Type B pancreatic cell (in vitro differentiated cells): ENCODE measurements around the gene MELTF. TPM values are rescaled to one million over a fixed set of nuclear protein-coding genes. Genes with fewer than 3 reads are reported as not detected.

Experiments used
- DNase-seq: peaks from one replicate; pipeline ENCODE4 v3.0.0; 2021; ENCODE audit warnings: mixed read lengths; ENCODE audit not compliant: unreplicated experiment; ENCODE audit errors: extremely low spot score
- H3K27ac Mint-ChIP-seq: 2 replicates; pipeline ENCODE4 v1.8.0; 2021; ENCODE audit warnings: mild to moderate bottlenecking, mixed read lengths
- H3K27me3 Mint-ChIP-seq: 2 replicates; pipeline ENCODE4 v1.8.0; 2021; ENCODE audit warnings: mixed read lengths
- H3K36me3 Mint-ChIP-seq: 2 replicates; pipeline ENCODE4 v1.8.0; 2021; ENCODE audit warnings: mixed read lengths
- H3K4me1 Mint-ChIP-seq: one replicate; pipeline ENCODE4 v1.8.0; 2021; ENCODE audit warnings: mixed read lengths; ENCODE audit not compliant: unreplicated experiment
- H3K4me3 Mint-ChIP-seq: 2 replicates; pipeline ENCODE4 v1.8.0; 2021; ENCODE audit warnings: mild to moderate bottlenecking, mixed read lengths
- H3K9me3 Mint-ChIP-seq: 2 replicates; pipeline ENCODE4 v1.8.0; 2021; ENCODE audit warnings: mixed read lengths
- CTCF ChIP-seq: fragments of 200-600 bp; sonication (generic); conservative IDR thresholded peaks from 2 replicates; pipeline ENCODE4 v1.5.0; 2021; ENCODE audit warnings: antibody characterized with exemption, mild to moderate bottlenecking
- total RNA-seq: library from RNA; stranded (reverse); gene quantifications from 2 replicates; pipeline ENCODE4 v1.2.1, GENCODE V29; 2021; ENCODE audit warnings: low replicate concordance

MELTF gene
- total RNA-seq, 1 donor from 2014 or later, result 3.0 TPM

DNA sequence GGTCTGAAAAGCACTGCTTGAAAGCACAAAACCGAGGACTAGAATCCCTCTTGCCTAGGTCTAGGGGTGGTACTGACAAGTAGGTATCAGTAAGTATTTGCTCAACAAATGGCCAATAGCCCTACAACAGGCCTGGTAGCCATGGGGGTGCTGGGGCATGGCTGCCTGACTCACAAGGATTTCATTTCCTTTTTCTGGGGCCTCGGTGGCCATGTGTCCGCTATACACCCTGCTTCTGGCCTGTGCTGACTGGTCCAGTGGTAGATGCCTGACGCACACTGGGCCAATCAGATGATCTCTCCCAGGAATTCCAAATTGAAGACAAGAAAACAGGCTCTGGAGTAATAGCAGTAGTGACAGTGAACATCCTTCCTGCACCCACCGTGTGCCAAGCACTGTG lies 29.4 kb downstream of the MELTF start:
- Mint-ChIP-seq H3K4me1 (peaks cover 4% of the 10 kb centered on the region), H3K27ac (no peak overlapping the region), H3K9me3 (no peaks in the 10 kb centered on the region), H3K27me3 (peaks cover 2% of the 10 kb centered on the region), H3K4me3 (no peak overlapping the region), H3K36me3 (peaks cover 2% of the 10 kb centered on the region)
- TF ChIP-seq CTCF, result no peak
- no peak for DNase-seq

GRCh38 chr3:196998966-196999760 lies 30.5 kb downstream of the MELTF start:
- no peaks in the 10 kb centered on the region for H3K27me3 Mint-ChIP-seq
- no peak for TF ChIP-seq CTCF
- no peaks in the 10 kb centered on the region for H3K4me1 Mint-ChIP-seq
- no peaks in the 10 kb centered on the region for H3K36me3 Mint-ChIP-seq
- no peak overlapping the region for H3K27ac Mint-ChIP-seq
- no peak overlapping the region for H3K4me3 Mint-ChIP-seq
- H3K9me3 Mint-ChIP-seq, result no peaks in the 10 kb centered on the region
- DNase-seq, result no peak

GRCh38 chr3:196997311-196997710 lies 32.3 kb downstream of the MELTF start:
- Mint-ChIP-seq H3K27me3 (no peaks in the 10 kb centered on the region), H3K27ac (no peak overlapping the region), H3K36me3 (no peaks in the 10 kb centered on the region), H3K9me3 (no peaks in the 10 kb centered on the region), H3K4me1 (no peaks in the 10 kb centered on the region), H3K4me3 (no peak overlapping the region)
- DNase-seq, result no peak
- TF ChIP-seq CTCF, result no peak

DNA sequence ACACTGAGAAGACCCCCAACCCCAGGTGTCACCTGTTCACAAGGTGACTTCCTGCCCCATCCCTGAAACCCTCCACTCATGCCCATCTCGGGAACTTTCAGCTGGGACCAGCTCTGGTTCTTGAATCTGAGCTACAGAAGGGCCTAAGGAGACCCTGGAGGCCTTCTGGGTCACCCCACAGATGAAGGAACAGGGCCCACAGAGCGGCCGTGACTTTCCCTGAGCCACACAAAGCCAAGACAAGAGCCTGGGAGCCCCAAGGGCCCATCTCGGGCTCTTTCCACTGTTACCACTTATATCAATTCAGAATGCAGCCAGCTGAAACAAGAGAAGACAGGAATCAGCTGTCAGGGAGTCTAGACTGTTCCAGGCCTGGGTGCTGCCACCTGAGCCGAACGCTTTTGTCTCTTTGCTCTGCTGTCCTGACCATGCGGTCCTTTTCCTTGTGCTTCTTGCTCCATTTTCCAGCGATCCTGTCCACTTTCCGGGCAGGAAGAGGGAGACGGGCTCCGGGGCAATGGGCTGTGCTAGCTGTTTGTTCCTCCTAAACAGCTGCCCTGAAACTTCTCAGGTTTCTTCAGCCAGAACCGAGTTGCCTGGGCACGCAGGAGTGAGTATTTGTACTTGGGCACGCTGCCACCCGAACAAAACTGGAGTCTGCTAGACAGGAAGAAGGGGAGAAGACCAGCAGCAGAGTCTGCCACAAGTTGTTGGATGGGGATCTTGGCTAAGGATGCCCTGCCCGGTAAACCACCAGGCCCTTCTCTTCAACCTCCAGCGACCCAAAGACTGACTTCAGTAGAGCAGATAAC lies 33.0 kb downstream of the MELTF start:
- Mint-ChIP-seq H3K4me1 (no peaks in the 10 kb centered on the region), H3K4me3 (no peak overlapping the region), H3K27ac (no peak overlapping the region), H3K27me3 (no peaks in the 10 kb centered on the region), H3K36me3 (no peaks in the 10 kb centered on the region), H3K9me3 (no peaks in the 10 kb centered on the region)
- DNase-seq, result no peak
- no peak for TF ChIP-seq CTCF

- no peak for TF ChIP-seq CTCF
- DNase-seq, result no peak
- no peaks in the 10 kb centered on the region for H3K27me3 Mint-ChIP-seq
- no peak overlapping the region for H3K27ac Mint-ChIP-seq
- no peak overlapping the region for H3K4me3 Mint-ChIP-seq
- H3K36me3 Mint-ChIP-seq, result no peaks in the 10 kb centered on the region
- no peaks in the 10 kb centered on the region for H3K4me1 Mint-ChIP-seq
- H3K9me3 Mint-ChIP-seq, result no peaks in the 10 kb centered on the region
Measured at GRCh38 chr3:196995646-196996355, 33.8 kb downstream of the MELTF start.
